ENCODE results near the gene ISY1.
"Not testable (repeated sequence)": the region's sequence is repeated elsewhere in the genome, so short reads cannot be mapped to it uniquely, and the experiment has no call there.

Gene ISY1

DNA sequence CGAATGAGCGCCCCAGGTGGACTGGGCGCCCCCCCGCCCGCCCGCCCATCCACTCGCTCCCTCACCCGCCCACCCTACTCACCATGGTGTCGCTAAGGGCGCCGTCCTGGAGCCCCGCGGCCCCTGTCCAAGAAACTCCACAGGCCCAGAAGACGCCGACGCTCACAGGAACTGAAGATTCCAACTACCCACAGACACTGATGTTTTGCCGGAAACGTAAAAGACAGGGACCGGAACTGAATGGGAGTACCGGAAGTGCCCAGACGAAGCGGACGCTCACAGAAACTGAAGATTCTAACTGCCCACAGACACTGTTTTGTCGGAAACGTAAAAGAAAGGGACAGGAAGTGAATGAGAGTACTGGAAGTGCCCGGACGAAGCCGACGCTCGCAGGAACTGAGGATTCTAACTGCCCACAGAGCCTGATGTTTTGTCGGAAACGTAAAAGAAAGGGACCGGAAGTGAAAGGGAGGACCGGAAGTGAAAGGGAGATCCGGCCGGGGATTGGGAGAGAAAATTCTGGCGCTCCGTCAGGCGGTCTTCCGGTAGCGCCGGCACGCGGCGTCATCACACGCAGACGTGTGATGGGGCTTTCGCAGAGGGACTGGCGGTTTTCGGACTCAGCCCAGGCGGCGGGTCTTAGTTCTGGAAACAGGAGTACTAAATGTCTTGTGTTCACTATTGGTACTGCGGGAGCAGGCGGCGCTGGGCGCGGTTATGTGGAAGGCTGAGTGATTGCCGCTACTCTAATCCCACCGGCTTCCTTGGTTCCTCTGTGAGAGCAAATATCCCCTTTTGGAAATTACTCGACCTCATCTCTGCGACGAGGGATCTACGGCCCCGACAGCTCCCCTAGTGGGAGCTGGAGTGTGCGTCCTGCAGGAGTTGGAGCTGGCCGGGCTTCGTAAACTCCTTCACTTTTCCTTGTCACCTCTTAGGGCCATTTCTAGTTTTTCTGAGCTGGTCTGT lies at the start of gene ISY1:
Gene ISY1, minus strand, starts transcription at position 173 of the 969 bp plus-strand sequence. Its CDS starts 88 bp downstream, at position 85.
- peak; percentile 87 for DNase-seq

DNA sequence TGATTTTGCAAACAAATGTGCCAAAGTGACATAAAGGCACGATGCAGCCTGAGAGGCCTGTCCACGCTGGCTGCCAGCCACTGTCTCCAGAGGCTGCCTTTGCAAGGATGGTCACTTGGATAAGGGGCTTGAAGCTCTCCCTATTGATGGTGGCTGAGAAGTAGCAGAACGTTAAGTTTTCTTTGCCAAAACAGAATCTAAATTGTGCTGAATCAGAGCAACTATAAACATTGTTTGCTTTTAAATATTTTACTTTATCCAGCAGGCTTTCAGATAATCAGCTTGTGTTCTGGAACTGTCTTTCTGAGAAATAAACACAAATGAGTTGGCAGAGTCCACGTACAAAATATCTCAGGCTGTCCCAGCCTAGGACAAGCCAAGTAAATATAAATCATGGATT lies 46.6 kb upstream of the ISY1 start:
- no peak for DNase-seq

GRCh38 chr3:129205109-129205832 lies 44.4 kb upstream of the ISY1 start:
- no peak for DNase-seq

- DNase-seq, result no peak
Measured at GRCh38 chr3:129204473-129204872, 43.6 kb upstream of the ISY1 start.

DNA sequence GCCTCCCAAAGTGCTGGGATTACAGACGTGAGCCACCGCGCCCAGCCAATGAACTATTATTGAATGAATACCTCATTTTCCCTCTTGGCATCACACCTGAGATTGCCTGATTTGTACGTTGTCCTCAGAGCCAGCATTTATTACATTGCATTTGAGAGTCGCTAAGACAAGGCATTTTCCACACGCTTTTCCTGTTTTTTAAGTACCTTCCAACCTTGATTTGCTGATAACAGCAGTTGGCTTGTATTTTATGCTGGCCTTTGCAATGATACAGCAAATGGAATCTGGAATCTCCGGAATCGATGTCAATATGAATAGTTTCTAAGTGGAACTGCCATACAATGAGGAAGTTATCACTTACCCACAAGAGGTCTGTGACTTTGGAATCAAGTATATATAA lies 38.5 kb upstream of the ISY1 start:
- DNase-seq, result no peak

GRCh38 chr3:129197321-129197720 lies 36.5 kb upstream of the ISY1 start:
- no peak for DNase-seq

- no peak for DNase-seq
Measured at GRCh38 chr3:129196601-129197000, 35.7 kb upstream of the ISY1 start.

- no peak for DNase-seq
Measured at GRCh38 chr3:129195731-129196256, 34.9 kb upstream of the ISY1 start.

- not testable (repeated sequence) for DNase-seq
Measured at GRCh38 chr3:129189793-129190192, 28.9 kb upstream of the ISY1 start.

DNA sequence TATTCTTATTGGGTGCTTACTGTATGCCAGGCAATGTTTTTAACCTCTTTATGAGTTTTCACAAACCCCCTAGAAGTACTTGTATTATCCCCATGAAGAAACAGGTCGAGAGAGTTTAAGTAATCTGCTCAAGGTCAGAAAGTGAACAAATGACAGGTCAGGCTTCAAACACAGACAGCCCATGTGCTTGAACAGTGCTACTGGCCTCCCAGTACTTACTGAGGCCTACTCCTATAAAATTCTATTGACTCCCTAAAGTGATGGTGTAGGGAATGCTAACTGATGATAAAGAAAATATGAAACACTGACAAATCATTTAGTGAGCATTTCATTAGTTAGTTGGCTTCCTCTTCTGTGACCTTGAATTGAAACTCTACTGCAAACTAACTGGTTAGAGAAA lies 27.0 kb upstream of the ISY1 start:
- no peak for DNase-seq

- no peak for DNase-seq
Measured at GRCh38 chr3:129185783-129186182, 24.9 kb upstream of the ISY1 start.

DNA sequence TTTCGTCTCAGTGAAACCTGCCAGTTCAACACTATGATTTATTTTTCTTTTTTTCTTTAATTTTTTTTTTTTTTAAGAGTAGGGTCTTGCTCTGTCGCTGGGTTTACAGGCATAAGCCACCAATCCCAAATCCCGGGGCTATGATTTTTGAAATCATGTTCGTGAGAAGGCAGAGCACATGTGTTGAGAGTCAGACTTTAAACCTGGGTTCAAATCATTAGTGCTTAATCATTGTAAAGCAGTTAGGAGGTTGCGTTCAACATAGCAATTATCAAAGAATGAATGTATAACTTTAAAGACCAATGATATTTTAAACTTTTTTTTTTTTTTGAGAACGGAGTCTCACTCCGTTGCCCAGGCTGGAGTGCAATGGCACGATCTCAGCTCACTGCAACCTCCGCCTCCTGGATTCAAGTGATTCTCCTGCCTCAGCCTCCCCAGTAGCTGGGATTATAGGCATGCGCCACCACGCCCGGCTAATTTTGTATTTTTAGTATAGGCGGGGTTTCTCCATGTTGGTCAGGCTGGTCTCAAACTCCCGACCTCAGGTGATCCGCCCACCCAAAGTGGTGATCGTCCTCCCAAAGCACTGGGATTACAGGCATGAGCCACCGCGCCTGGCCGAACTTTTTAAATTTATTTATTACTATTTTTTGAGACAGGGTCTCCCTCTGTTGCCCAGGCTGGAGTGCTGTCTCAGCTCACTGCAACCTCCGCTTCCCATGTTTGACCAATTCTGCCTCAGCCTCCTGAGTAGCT lies 24.1 kb upstream of the ISY1 start:
- not testable (repeated sequence) for DNase-seq

- DNase-seq, result no peak
Measured at GRCh38 chr3:129184396-129184657, 23.5 kb upstream of the ISY1 start.

DNA sequence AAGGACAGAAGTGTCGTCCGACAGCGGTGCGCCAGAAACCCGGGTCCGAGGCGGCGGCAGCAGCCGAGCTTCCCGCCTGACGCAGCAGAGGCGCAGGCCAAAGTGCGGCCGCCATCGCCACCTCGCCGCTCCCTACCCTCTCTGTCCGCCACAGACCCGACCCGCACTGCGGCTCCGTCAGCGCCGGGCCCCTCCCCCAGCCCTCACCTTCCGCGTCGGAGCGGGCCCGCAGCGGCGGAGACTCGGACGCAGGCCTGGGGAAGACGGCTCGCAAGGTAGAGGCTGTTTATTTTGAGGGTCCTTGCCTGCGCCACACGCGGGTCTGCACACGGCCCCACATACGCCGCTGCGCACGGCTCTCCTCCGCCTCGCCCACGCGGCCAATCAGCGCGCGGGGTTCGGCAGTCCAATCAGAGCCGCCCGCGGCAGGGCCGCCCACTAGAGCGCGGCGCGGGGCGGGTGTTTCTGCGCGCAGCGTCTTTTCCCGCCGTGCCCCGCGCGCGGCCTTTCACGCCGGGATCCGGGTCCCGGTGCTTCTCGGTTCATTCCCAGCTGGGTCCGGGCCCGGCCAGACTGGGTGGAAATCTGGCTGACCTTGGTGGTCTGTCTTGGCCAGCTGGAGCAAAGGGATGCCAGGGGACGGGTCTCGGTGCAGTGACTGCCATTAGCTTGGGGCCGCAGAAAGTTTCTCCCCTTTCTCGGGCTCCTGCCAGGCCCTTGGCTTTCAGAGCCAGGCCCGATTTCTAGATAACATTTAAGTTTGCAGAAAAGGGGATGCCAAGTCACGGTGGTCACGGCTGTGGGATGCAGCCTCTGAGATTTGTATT lies 22.9 kb upstream of the ISY1 start, which contains the start of gene CNBP:
Gene CNBP, minus strand, starts transcription at position 328 of the 827 bp plus-strand sequence. CDS start 12,139 bp downstream, outside the sequence.
- DNase-seq, result peak; percentile 91

DNA sequence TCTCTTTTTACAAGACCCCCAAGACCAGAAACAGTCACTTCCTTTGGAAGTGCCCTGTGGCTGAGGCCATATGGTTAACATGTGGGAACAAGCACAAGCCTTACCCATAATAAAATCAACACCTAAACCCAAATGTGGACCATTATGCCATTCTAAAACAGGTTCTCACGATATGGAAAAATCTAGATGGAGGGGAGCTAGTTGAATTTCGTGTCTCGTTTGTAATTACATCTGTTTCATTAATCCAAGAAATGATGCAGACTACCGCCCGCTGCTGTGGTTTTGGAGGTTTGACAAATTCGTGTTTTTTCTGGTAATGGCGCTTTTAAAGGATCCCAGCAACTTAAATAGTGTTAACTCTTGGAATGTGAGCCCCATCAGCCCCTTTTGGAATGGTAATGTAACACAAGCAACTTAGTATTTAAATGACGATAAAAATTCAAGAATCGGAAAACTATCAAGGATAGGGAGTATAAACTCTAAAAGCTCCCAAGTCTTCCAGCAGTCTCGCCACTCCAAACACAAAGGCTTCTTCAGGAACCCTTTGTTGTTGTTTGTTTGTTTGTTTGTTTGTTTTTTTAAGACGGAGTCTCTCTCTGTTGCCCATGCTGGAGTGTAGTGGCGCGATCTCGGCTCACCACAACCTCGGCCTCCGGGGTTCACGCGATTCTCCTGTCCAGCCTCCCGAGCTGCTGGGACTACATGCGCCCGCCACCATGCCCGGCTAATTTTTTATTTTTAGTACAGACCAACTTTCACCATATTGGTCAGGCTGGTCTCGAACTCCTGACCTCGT lies 21.7 kb upstream of the ISY1 start:
- peak; percentile 32 for DNase-seq

DNA sequence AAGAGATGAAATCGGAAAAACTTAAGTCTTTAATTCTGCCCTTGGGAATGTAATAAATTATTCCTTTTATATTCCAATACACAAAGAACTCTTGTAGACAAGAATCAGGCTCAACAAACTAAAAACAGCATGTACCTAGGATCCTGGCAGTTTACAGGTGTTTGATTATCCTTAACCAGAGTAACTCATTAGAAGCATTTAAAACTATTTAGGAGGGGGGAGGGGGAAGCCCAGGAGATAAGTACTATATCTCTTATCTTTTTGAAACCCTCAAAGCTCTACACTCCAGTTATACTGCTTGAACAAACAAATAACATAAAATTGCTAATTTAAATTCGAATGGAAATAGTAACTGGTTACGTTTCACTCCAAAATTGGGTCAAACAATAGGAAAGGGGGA lies 21.0 kb upstream of the ISY1 start:
- DNase-seq, result no peak

GRCh38 chr3:129180461-129180860 lies 19.6 kb upstream of the ISY1 start:
- DNase-seq, result no peak

- DNase-seq, result no peak
Measured at GRCh38 chr3:129176051-129176450, 15.2 kb upstream of the ISY1 start.

GRCh38 chr3:129173725-129174124 lies 12.9 kb upstream of the ISY1 start:
- no peak for DNase-seq

- DNase-seq, result no peak
Measured at GRCh38 chr3:129173206-129173605, 12.3 kb upstream of the ISY1 start.
